GM12872 (cell line): ENCODE results near the gene KRTAP10-2.
"Not testable (repeated sequence)": the region's sequence is repeated elsewhere in the genome, so short reads cannot be mapped to it uniquely, and the experiment has no call there.

Experiments
- CTCF ChIP-seq: IDR thresholded peaks from 3 replicates; pipeline ENCODE4 v1.5.1; 2011; ENCODE audit warnings: low read depth, mild to moderate bottlenecking, low read length, moderate library complexity; ENCODE audit not compliant: insufficient read depth

KRTAP10-2 gene

DNA sequence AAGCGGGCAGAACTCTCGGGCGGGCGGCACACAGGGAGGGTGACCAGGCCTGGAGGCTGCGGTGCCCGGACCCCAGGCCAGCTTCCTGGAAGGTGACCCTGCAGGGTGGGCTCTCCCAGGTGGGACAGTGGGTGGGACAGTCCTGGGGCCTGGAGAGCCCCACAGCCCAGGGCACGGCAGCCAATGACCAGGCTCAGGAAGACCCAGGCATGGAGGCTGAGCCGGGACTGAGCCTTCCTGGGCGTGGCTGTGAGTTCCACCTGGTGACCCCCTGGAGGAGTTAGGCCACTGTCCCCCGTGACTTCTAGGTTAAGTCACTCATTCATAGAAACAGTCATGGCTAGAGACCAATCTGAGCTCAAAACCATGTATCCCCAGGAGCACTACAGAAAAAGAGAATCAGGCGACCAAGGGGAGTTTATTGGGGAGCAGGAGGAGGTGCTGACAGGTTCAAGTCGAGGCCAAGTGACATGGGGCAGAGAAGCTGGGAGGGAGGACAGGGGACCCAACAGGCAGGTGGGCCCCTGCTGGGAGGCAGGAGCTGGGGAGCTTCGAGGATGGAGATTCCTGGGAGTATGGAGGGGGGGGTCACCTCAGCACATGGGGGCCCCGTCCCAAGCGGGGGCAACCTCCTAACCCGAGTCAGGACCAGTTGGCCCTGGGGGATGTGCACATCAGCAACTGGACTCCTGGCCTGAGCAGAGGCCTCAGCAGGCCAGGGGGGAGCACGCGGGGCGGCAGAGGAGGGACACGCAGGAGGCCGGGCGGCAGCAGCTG is 27.9 kb upstream of the KRTAP10-2 start:
- TF ChIP-seq CTCF = no peak

- no peak for TF ChIP-seq CTCF
Measured at GRCh38 chr21:44578371-44579055, 27.2 kb upstream of the KRTAP10-2 start.

GRCh38 chr21:44576025-44576420 is 24.7 kb upstream of the KRTAP10-2 start:
- TF ChIP-seq CTCF = no peak

GRCh38 chr21:44575307-44576024 is 24.2 kb upstream of the KRTAP10-2 start:
- no peak for TF ChIP-seq CTCF

GRCh38 chr21:44574457-44575306 is 23.4 kb upstream of the KRTAP10-2 start:
- TF ChIP-seq CTCF = peak; percentile 25; the same call in 1 of the 3 replicates

GRCh38 chr21:44573630-44574456 is 22.5 kb upstream of the KRTAP10-2 start, which contains the start of gene KRTAP10-4:
Gene KRTAP10-4 (plus strand): TSS chr21:44573729. CDS start chr21:44573759, 30 bp downstream.
- TF ChIP-seq CTCF = not testable (repeated sequence)
